ENCODE results near the gene GALNT12. TPM values are rescaled to one million over a fixed set of nuclear protein-coding genes. Genes with fewer than 3 reads are reported as not detected.

GALNT12 gene
- total RNA-seq, 1 experiment from 2014 or later, result 14.8 TPM

DNA sequence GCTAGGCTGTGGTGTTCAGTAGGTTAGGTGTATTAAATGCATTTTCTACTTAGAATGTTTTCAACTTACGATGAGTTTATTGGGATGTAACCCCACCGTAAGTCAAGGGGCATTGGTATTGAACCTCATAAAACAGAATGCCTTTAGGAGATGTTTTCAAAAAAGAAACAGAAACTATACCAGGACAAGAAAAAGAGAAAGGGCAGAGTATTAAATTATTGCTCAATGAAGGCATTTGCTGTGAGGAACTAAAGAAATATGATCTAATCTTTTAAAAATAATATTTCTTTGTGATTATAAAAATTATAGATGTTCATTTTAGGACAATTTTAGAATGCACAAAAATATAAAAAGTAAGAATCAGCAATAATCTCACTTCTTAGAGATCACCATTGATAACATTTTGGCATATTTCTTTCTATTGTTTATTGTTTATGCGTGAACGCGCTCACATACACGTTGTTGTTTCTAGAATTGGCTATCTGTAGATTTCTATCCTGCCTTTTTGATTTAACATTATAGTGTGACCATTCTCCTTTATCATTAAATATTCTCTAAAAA is 8.0 kb downstream of the GALNT12 start:
- no TSS peak for BruUV-seq (replicated peaks)
- H3K79me2 ChIP-seq (ENCODE audit: low read length), result no peaks in the 10 kb centered on the region
- H3K36me3 ChIP-seq (ENCODE audit: low read depth, low read length), result no peaks in the 10 kb centered on the region; the same call in 1 of the 2 replicates
- intact Hi-C loops (cut with micrococcal nuclease), result no loop called here
- H3K4me2 ChIP-seq (ENCODE audit: low read length), result no peak overlapping the region
- H3K9ac ChIP-seq (ENCODE audit: low read length), result no peak overlapping the region
- H3K4me1 ChIP-seq (ENCODE audit: insufficient read depth, low read length), result peaks cover 11% of the 10 kb centered on the region
- H3K27me3 ChIP-seq (ENCODE audit: low read length), result no peaks in the 10 kb centered on the region
- ChIA-PET POLR2A (ENCODE audit: unreplicated experiment) (no interaction called here), CTCF (no interaction called here)
- DNase-seq (no peak), ATAC-seq (no peak)
- no peak overlapping the region for H2AFZ ChIP-seq (ENCODE audit: low read length)
- H4K20me1 ChIP-seq (ENCODE audit: low read length), result no peaks in the 10 kb centered on the region
- H3K9me3 ChIP-seq (ENCODE audit: low read length), result no peaks in the 10 kb centered on the region
- no peak overlapping the region for H3K27ac ChIP-seq (ENCODE audit: low read length)
- no peak overlapping the region for H3K4me3 ChIP-seq (ENCODE audit: low read length)
- no peaks in the 10 kb centered on the region for H3K9me2 ChIP-seq (replicated peaks; ENCODE audit: low read length)
- H3F3A ChIP-seq (ENCODE audit: low read length, unreplicated experiment), result no peaks in the 10 kb centered on the region
- TF ChIP-seq EZH2phosphoT487 (IDR thresholded peaks at IDR 0.05; ENCODE audit: borderline replicate concordance, low read length) (no peak), CTCF (conservative IDR thresholded peaks at IDR 0.05; ENCODE audit: low read depth, low read length) (no peak), EZH2 (IDR thresholded peaks at IDR 0.05; ENCODE audit: low read length, unreplicated experiment) (no peak)

DNA sequence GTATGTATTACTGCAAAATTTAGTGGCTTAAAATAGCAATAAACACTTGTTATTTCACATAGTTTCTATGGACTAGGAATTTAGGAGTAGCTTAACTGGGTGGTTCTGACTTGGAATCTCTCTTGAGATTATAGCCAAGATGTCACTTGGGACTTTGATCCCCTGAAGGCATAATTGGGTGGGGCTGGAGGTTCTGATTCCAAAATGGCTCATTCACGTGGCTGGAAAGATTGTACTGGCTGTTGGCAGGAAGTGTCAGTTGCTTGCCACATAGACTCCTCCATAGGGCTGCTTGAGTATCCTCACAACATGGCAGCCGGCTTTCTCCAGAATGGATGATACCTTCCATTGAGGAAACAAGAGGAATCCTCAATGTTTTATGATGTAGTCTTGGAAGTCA is 11.3 kb downstream of the GALNT12 start:
- no peak for ATAC-seq
- no peak overlapping the region for H2AFZ ChIP-seq (ENCODE audit: low read length)
- H3K79me2 ChIP-seq (ENCODE audit: low read length), result no peaks in the 10 kb centered on the region
- no peaks in the 10 kb centered on the region for H3F3A ChIP-seq (ENCODE audit: low read length, unreplicated experiment)
- no peaks in the 10 kb centered on the region for H3K9me2 ChIP-seq (replicated peaks; ENCODE audit: low read length)
- H3K9me3 ChIP-seq (ENCODE audit: low read length), result no peaks in the 10 kb centered on the region
- no peak overlapping the region for H3K9ac ChIP-seq (ENCODE audit: low read length)
- H3K4me2 ChIP-seq (ENCODE audit: low read length), result no peak overlapping the region
- ChIA-PET CTCF (no interaction called here), POLR2A (ENCODE audit: unreplicated experiment) (no interaction called here)
- DNase-seq, result no peak
- BruUV-seq (replicated peaks), result no TSS peak
- intact Hi-C loops (cut with micrococcal nuclease), result no loop called here
- no peaks in the 10 kb centered on the region; the same call in 1 of the 2 replicates for H3K36me3 ChIP-seq (ENCODE audit: low read depth, low read length)
- H3K27ac ChIP-seq (ENCODE audit: low read length), result no peak overlapping the region
- H4K20me1 ChIP-seq (ENCODE audit: low read length), result no peaks in the 10 kb centered on the region
- no peaks in the 10 kb centered on the region for H3K27me3 ChIP-seq (ENCODE audit: low read length)
- TF ChIP-seq CTCF (conservative IDR thresholded peaks at IDR 0.05; ENCODE audit: low read depth, low read length), result no peak
- no peak for TF ChIP-seq EZH2phosphoT487 (IDR thresholded peaks at IDR 0.05; ENCODE audit: borderline replicate concordance, low read length)
- no peak for TF ChIP-seq EZH2 (IDR thresholded peaks at IDR 0.05; ENCODE audit: low read length, unreplicated experiment)
- H3K4me3 ChIP-seq (ENCODE audit: low read length), result no peak overlapping the region
- H3K4me1 ChIP-seq (ENCODE audit: insufficient read depth, low read length), result no peaks in the 10 kb centered on the region

- no peaks in the 10 kb centered on the region; the same call in 1 of the 2 replicates for H3K36me3 ChIP-seq (ENCODE audit: low read depth, low read length)
- H3K9me3 ChIP-seq (ENCODE audit: low read length), result no peaks in the 10 kb centered on the region
- intact Hi-C loops (cut with micrococcal nuclease), result no loop called here
- ATAC-seq, result no peak
- no peak overlapping the region for H2AFZ ChIP-seq (ENCODE audit: low read length)
- H3K79me2 ChIP-seq (ENCODE audit: low read length), result no peaks in the 10 kb centered on the region
- no peak overlapping the region for H3K9ac ChIP-seq (ENCODE audit: low read length)
- H3K9me2 ChIP-seq (replicated peaks; ENCODE audit: low read length), result no peaks in the 10 kb centered on the region
- H3K27ac ChIP-seq (ENCODE audit: low read length), result no peak overlapping the region
- ChIA-PET CTCF (no interaction called here), POLR2A (ENCODE audit: unreplicated experiment) (no interaction called here)
- no peaks in the 10 kb centered on the region for H3K4me1 ChIP-seq (ENCODE audit: insufficient read depth, low read length)
- no peaks in the 10 kb centered on the region for H3K27me3 ChIP-seq (ENCODE audit: low read length)
- no peaks in the 10 kb centered on the region for H4K20me1 ChIP-seq (ENCODE audit: low read length)
- H3K4me2 ChIP-seq (ENCODE audit: low read length), result no peak overlapping the region
- H3K4me3 ChIP-seq (ENCODE audit: low read length), result no peak overlapping the region
- TF ChIP-seq CTCF (conservative IDR thresholded peaks at IDR 0.05; ENCODE audit: low read depth, low read length), result no peak
- no TSS peak for BruUV-seq (replicated peaks)
- no peaks in the 10 kb centered on the region for H3F3A ChIP-seq (ENCODE audit: low read length, unreplicated experiment)
- no peak for DNase-seq
These were observed 11.8 kb downstream of the GALNT12 start for GRCh38 chr9:98819231-98819630.
